Right lobe of liver (tissue), 4 donors: Measurements from ENCODE around the gene MT1M.

Experiments
- POLR2A ChIP-seq: fragments of 450-650 bp; IDR thresholded peaks from one replicate; pipeline ENCODE4 v1.6.1; 2017; ENCODE audit warnings: antibody characterized with exemption, mild to moderate bottlenecking
- TF ChIP-seq, protein P1 (sequence below), 4 donors: fragments of 200-600 bp in 3 of 4; fragments of 450-650 bp in 1 of 4; IDR thresholded peaks; one replicate each; pipeline versions ENCODE4 v1.5.1 to v1.8.0; 2016 to 2022; ENCODE audit warnings: antibody characterized with exemption in 4 of 4, mild to moderate bottlenecking in 2 of 4
- donor health status: DM: no; HTN: no; CAD: no.
- donor health status: DM: no; HTN: no; CAD: no.
- donor health status: DM: no; HTN: yes; CAD: no.

GRCh38 chr16:56634715-56635440 is 2.4 kb downstream of the MT1M start:
- TF ChIP-seq, protein P1, sequence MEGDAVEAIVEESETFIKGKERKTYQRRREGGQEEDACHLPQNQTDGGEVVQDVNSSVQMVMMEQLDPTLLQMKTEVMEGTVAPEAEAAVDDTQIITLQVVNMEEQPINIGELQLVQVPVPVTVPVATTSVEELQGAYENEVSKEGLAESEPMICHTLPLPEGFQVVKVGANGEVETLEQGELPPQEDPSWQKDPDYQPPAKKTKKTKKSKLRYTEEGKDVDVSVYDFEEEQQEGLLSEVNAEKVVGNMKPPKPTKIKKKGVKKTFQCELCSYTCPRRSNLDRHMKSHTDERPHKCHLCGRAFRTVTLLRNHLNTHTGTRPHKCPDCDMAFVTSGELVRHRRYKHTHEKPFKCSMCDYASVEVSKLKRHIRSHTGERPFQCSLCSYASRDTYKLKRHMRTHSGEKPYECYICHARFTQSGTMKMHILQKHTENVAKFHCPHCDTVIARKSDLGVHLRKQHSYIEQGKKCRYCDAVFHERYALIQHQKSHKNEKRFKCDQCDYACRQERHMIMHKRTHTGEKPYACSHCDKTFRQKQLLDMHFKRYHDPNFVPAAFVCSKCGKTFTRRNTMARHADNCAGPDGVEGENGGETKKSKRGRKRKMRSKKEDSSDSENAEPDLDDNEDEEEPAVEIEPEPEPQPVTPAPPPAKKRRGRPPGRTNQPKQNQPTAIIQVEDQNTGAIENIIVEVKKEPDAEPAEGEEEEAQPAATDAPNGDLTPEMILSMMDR (IDR thresholded peaks at IDR 0.05), result no peak
- no peak for TF ChIP-seq POLR2A
